Naive thymus-derived CD8-positive, alpha-beta T cell (primary cell): ENCODE data around the gene TBATA. TPM values are rescaled to one million over a fixed set of nuclear protein-coding genes. Genes with fewer than 3 reads are reported as not detected.

ENCODE experiments used
- ATAC-seq, 2 donors: fragments of 150-1000 bp; cut with Tn5 transposase in 1 of 2; sonication (Bioruptor Pico), chemical (Tn5 transposase) in 1 of 2; 1 replicate in 1 of 2; 2 replicates in 1 of 2; pipeline ENCODE4 v1.10.0; 2021; ENCODE audit warnings: mild to moderate bottlenecking in 2 of 2, moderate library complexity in 2 of 2
- POLR2A ChIA-PET: fragments of 350-600 bp; sonication (Branson Sonifier 250); formaldehyde crosslinking; loops from one replicate; lab custom pipeline; 2021; ENCODE audit warnings: antibody characterized with exemption; lab: Charles Lee
- DNase-seq, 10 donors: peaks; one replicate each; pipeline versions ENCODE4 v3.0.0 to v3.0.0-alpha.2; 2020 to 2022
- H3K27ac Mint-ChIP-seq, 10 donors: one replicate each; pipeline ENCODE4 v1.8.0; 2020 to 2022; ENCODE audit warnings: mild to moderate bottlenecking in 10 of 10, mixed read lengths in 10 of 10, moderate library complexity in 4 of 10, inconsistent platforms in 1 of 10
- H3K27me3 Mint-ChIP-seq, 5 donors: one replicate each; pipeline ENCODE4 v1.8.0; 2021 to 2022; ENCODE audit warnings: mixed read lengths in 5 of 5
- H3K36me3 Mint-ChIP-seq, 3 donors: one replicate each; pipeline ENCODE4 v1.8.0; 2020 to 2022; ENCODE audit warnings: mixed read lengths in 3 of 3, mild to moderate bottlenecking in 2 of 3, inconsistent platforms in 1 of 3
- H3K4me1 Mint-ChIP-seq, 4 donors: one replicate each; pipeline ENCODE4 v1.8.0; 2021 to 2022; ENCODE audit warnings: mixed read lengths in 4 of 4
- H3K4me3 Mint-ChIP-seq, 10 donors: one replicate each; pipeline ENCODE4 v1.8.0; 2020 to 2022; ENCODE audit warnings: mild to moderate bottlenecking in 10 of 10, mixed read lengths in 10 of 10, moderate library complexity in 6 of 10, inconsistent platforms in 1 of 10
- H3K9me3 Mint-ChIP-seq, 9 donors: one replicate each; pipeline ENCODE4 v1.8.0; 2020 to 2022; ENCODE audit warnings: mixed read lengths in 9 of 9, mild to moderate bottlenecking in 3 of 9, inconsistent platforms in 1 of 9, moderate library complexity in 1 of 9
- polyA plus RNA-seq, 3 donors: library from polyadenylated mRNA; unstranded; fragments of 300-500 nt; fragmentation: Illumina TruSeq; gene quantifications; one replicate each; pipeline ENCODE4 v1.2.3, GENCODE V29; 2021
- total RNA-seq, 8 experiments: library from RNA in 2 of 8; stranded (reverse) in 2 of 8; gene quantifications; one replicate each; pipeline ENCODE4 v1.2.3 and lab custom pipeline; 2021 to 2026

The TBATA gene
- total and polyA plus RNA-seq, 5 experiments from 2014 or later, result not detected

DNA sequence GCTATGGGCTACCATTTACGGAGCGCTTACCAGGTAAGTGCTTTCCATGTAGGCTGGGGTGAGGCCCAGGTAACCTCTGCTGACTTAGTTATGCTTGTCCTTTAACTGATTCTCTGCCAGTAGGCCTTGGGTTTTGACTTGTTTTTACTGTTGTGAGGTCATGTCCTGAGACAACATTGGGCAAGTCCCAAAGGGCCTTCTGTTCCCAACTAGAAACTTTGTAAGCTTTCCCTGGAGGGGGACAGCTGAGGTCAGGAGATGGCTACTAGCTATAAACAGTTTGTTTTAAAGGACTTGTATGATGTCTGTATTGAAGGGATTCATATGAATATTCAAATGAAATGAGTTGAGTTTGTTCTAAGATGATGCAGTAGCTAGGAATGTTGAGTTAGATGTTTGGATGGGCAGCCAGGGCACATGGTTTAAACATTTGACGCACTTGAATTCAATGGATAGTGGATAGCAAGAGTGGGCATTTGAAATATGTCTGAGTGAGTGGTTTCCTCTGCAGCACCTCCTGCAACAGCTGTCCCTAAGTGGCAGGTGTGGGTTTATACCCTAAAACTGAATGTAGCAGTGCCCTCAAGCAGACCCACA lies 20.5 kb upstream of the TBATA start:
- DNase-seq (no peak), ATAC-seq (no peak)
- POLR2A ChIA-PET, result no interaction called here
- Mint-ChIP-seq H3K27ac (no peak overlapping the region), H3K27me3 (peaks cover 2 to 34% (median 10%) of the 10 kb centered on the region in 5 donors), H3K4me1 (peaks cover 0 to 9% (median 2%) of the 10 kb centered on the region in 4 donors), H3K4me3 (no peak overlapping the region), H3K36me3 (no peaks in the 10 kb centered on the region), H3K9me3 (no peaks in the 10 kb centered on the region)

DNA sequence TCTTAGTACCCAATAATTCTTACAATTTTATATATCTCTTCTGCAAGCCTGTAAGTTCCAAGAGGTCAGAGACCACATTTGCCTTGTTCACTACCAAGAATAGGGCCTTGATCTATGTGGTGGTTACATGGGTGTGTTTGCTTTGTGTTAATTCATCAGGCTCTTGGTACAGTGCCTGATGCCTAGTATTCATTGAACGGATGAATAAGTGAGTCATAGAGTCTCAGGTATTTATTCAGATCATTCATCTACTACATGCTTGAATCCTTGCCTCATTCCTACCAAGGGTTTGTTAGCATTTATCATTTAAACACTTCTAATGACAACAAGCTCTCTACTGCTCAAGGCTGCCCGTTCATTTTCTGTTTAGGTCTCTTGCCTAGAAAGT lies 19.2 kb upstream of the TBATA start:
- Mint-ChIP-seq H3K4me3 (no peak overlapping the region), H3K27me3 (peaks cover 4 to 40% (median 13%) of the 10 kb centered on the region in 5 donors), H3K27ac (no peak overlapping the region), H3K36me3 (no peaks in the 10 kb centered on the region), H3K4me1 (peaks cover 0 to 9% (median 2%) of the 10 kb centered on the region in 4 donors), H3K9me3 (no peaks in the 10 kb centered on the region)
- ATAC-seq, result no peak
- DNase-seq, result no peak
- POLR2A ChIA-PET, result no interaction called here

GRCh38 chr10:70803775-70804420 lies 18.7 kb upstream of the TBATA start:
- Mint-ChIP-seq H3K9me3 (no peaks in the 10 kb centered on the region), H3K27ac (no peak overlapping the region)
- POLR2A ChIA-PET, result no interaction called here

GRCh38 chr10:70801854-70802253 lies 16.7 kb upstream of the TBATA start:
- Mint-ChIP-seq H3K27me3 (peaks cover 3 to 54% (median 24%) of the 10 kb centered on the region in 5 donors), H3K36me3 (peaks cover 0 to 2% (median 0%) of the 10 kb centered on the region in 3 donors), H3K27ac (no peak overlapping the region), H3K4me1 (peaks cover 0 to 2% (median 0%) of the 10 kb centered on the region in 4 donors), H3K9me3 (peaks cover 0 to 2% (median 2%) of the 10 kb centered on the region in 9 donors), H3K4me3 (no peak overlapping the region)
- ATAC-seq, result no peak
- POLR2A ChIA-PET, result no interaction called here
- DNase-seq, result no peak

More at GRCh38 chr10:70803775-70804420, 18.7 kb upstream of the TBATA start:
- no peak overlapping the region for H3K4me3 Mint-ChIP-seq
- ATAC-seq (no peak), DNase-seq (no peak)
- peaks cover 0 to 9% (median 2%) of the 10 kb centered on the region in 4 donors for H3K4me1 Mint-ChIP-seq
- H3K36me3 Mint-ChIP-seq, result no peaks in the 10 kb centered on the region
- H3K27me3 Mint-ChIP-seq, result peaks cover 6 to 46% (median 18%) of the 10 kb centered on the region in 5 donors

DNA sequence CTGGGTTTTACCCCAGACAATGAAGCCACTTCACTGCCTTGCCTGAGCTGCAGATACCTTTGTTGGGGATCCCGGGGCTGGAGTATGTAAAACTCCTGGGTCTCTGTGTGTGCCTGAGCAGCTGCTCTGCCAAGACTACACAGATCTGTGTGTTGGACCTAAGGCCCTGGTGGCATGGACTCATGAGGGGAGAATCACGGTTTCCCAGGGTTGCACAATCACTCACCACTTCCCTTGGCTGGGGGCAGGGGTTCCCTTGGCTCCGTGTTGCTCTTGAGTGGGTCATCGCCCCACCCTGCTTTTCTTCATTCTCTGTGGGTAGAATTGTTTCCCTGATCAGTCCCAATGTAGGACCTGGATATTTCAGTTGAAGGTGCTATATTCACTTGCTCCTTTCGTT lies 13.9 kb upstream of the TBATA start:
- Mint-ChIP-seq H3K27me3 (peaks cover 3 to 39% (median 24%) of the 10 kb centered on the region in 5 donors), H3K36me3 (peaks cover 0 to 7% (median 4%) of the 10 kb centered on the region in 3 donors), H3K27ac (no peak overlapping the region), H3K4me1 (no peaks in the 10 kb centered on the region), H3K4me3 (no peak overlapping the region), H3K9me3 (peaks cover 0 to 7% (median 4%) of the 10 kb centered on the region in 9 donors)
- no peak for DNase-seq
- POLR2A ChIA-PET, result no interaction called here
- ATAC-seq, result no peak

DNA sequence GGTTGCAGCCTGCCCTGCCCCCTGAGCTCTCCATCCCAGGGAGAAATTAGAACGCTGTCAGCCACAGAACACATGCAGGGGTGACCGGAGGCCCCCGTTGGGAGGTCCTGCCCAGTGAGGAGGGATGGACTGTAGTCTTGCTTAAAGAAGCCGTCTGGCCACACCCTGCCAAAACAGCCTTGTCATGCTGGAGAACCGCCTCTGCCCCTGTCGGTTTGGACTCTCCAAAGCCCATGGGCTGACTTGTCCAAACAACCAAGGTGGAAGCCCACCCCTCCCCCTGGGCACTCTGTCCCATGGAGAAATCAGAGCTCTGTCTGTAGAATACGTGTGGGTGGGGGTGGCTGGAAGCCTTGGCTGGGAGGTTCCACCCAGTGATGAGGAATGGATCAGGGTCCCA lies 12.7 kb upstream of the TBATA start:
- H3K9me3 Mint-ChIP-seq, result peaks cover 0 to 7% (median 4%) of the 10 kb centered on the region in 9 donors
- DNase-seq (no peak), ATAC-seq (no peak)
- POLR2A ChIA-PET, result no interaction called here
- no peak overlapping the region for H3K4me3 Mint-ChIP-seq
- peaks cover 0 to 7% (median 4%) of the 10 kb centered on the region in 3 donors for H3K36me3 Mint-ChIP-seq
- H3K27me3 Mint-ChIP-seq, result peaks cover 3 to 34% (median 20%) of the 10 kb centered on the region in 5 donors
- no peak overlapping the region for H3K27ac Mint-ChIP-seq
- H3K4me1 Mint-ChIP-seq, result no peaks in the 10 kb centered on the region

GRCh38 chr10:70795613-70796012 lies 10.4 kb upstream of the TBATA start:
- H3K36me3 Mint-ChIP-seq, result peaks cover 0 to 7% (median 4%) of the 10 kb centered on the region in 3 donors
- no peak for DNase-seq
- no peak overlapping the region for H3K4me3 Mint-ChIP-seq
- POLR2A ChIA-PET, result no interaction called here
- peaks cover 0 to 7% (median 4%) of the 10 kb centered on the region in 9 donors for H3K9me3 Mint-ChIP-seq
- H3K27me3 Mint-ChIP-seq, result peaks cover 3 to 45% (median 13%) of the 10 kb centered on the region in 5 donors
- no peak overlapping the region for H3K27ac Mint-ChIP-seq
- ATAC-seq, result no peak
- peaks cover 8 to 17% (median 15%) of the 10 kb centered on the region in 4 donors for H3K4me1 Mint-ChIP-seq

DNA sequence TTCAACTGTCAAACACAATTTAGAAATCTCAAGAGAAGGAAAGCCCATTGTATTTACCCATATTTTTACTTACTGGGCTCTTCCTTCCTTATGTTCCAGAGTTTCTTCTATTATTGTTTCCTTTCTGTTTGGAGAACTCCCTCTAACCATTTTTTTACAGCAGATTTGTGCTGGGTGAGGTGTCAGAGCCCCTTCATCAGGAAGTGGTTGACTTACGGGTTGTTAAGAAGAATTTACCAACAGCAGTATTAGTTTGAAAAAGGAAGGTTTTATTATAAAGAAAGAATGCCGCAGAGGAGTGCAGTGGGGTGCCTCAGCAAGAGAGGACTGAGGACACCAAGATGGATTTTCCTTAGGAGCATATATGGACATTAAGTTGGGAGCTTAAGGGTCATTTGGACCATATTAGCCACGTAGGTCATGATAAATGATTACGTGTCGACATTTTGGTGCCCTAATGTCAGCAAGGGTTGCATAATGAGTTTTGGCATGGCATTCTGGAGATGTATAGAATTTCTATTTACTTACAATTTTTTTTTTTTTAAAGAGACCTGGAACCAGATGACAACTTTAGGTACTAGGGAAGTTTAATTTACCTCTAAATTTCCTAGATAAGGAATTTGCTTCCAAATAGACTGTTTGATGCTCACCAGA lies 6.3 kb upstream of the TBATA start:
- ATAC-seq, result no peak
- POLR2A ChIA-PET, result no interaction called here
- Mint-ChIP-seq H3K36me3 (peaks cover 0 to 2% (median under 1%) of the 10 kb centered on the region in 3 donors), H3K4me1 (peaks cover 12 to 28% (median 27%) of the 10 kb centered on the region in 4 donors), H3K27ac (no peak overlapping the region), H3K9me3 (peaks cover 0 to 2% (median 0%) of the 10 kb centered on the region in 9 donors), H3K27me3 (peaks cover 0 to 14% (median under 1%) of the 10 kb centered on the region in 5 donors), H3K4me3 (no peak overlapping the region)
- DNase-seq, result no peak

DNA sequence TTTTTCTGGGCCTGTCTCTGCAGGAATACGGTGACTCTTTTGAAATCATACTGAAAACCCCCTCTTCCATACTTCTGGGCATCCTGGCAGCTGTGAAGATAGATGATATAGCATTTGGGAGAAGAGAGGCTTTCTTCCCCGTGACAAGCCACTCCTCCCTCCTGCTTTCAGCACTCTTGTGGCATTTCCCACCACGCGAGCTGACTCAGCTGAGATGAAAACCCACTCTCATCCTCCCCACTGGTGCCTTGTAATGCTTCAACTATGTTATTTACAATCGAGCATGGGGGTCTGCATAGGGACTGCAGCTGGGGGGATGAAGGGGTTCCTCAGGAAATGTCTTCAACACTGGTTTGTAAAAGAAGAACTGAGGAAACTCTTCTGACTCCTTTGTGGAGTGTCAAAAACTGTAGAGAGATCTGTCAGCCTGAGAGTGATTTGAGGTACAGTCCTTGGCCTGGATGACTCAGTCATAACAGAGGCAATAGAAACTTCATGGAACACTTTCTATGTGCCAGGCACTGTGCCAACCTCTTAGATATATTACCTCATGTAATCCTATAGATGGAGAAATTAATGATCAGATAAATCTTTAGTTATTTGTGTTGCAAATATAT lies 1.7 kb upstream of the TBATA start:
- peaks cover 12 to 34% (median 29%) of the 10 kb centered on the region in 4 donors for H3K4me1 Mint-ChIP-seq
- no peak for ATAC-seq
- no peak overlapping the region for H3K4me3 Mint-ChIP-seq

DNA sequence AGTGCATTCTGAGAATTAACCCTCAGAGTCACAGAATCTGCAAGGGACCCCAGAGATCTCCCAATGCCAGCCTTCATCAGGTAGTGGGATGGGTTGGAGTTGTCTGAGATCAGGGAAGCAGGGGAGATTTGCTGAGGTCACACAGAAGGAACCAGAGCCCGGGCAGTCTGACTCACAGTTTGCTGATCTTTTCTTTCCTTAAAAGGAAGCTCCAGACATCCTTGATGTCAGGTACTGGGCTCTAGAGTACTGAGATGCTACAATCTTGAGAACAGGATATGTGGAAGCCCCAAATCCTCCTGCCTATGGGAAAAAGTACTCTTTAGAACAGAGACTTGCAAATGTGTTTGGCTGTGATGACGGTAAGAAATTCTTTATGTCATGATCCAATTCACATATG lies 706 bp downstream of the TBATA start:
- no peaks in the 10 kb centered on the region for H3K9me3 Mint-ChIP-seq
- H3K4me1 Mint-ChIP-seq, result peaks cover 2 to 17% (median 12%) of the 10 kb centered on the region in 4 donors
- H3K27me3 Mint-ChIP-seq, result peaks cover 0 to 11% (median 0%) of the 10 kb centered on the region in 5 donors
- no peak overlapping the region for H3K27ac Mint-ChIP-seq
- DNase-seq (no peak), ATAC-seq (no peak)
- POLR2A ChIA-PET, result no interaction called here
- no peak overlapping the region for H3K4me3 Mint-ChIP-seq
- H3K36me3 Mint-ChIP-seq, result no peaks in the 10 kb centered on the region

More for the DNA sequence above, 1.7 kb upstream of the TBATA start:
- no peaks in the 10 kb centered on the region for H3K36me3 Mint-ChIP-seq
- DNase-seq, result no peak
- peaks cover 0 to 6% (median 0%) of the 10 kb centered on the region in 5 donors for H3K27me3 Mint-ChIP-seq
- no peaks in the 10 kb centered on the region for H3K9me3 Mint-ChIP-seq
- H3K27ac Mint-ChIP-seq, result peak overlapping the region in 1 of 10 donors; percentile 10
- POLR2A ChIA-PET, result no interaction called here

GRCh38 chr10:70784016-70784415 lies 1.2 kb downstream of the TBATA start:
- Mint-ChIP-seq H3K4me1 (peaks cover 2 to 17% (median 12%) of the 10 kb centered on the region in 4 donors), H3K27ac (no peak overlapping the region), H3K4me3 (no peak overlapping the region), H3K9me3 (no peaks in the 10 kb centered on the region), H3K27me3 (peaks cover 0 to 11% (median 0%) of the 10 kb centered on the region in 5 donors), H3K36me3 (no peaks in the 10 kb centered on the region)
- ATAC-seq, result no peak
- DNase-seq, result no peak
- POLR2A ChIA-PET, result no interaction called here

DNA sequence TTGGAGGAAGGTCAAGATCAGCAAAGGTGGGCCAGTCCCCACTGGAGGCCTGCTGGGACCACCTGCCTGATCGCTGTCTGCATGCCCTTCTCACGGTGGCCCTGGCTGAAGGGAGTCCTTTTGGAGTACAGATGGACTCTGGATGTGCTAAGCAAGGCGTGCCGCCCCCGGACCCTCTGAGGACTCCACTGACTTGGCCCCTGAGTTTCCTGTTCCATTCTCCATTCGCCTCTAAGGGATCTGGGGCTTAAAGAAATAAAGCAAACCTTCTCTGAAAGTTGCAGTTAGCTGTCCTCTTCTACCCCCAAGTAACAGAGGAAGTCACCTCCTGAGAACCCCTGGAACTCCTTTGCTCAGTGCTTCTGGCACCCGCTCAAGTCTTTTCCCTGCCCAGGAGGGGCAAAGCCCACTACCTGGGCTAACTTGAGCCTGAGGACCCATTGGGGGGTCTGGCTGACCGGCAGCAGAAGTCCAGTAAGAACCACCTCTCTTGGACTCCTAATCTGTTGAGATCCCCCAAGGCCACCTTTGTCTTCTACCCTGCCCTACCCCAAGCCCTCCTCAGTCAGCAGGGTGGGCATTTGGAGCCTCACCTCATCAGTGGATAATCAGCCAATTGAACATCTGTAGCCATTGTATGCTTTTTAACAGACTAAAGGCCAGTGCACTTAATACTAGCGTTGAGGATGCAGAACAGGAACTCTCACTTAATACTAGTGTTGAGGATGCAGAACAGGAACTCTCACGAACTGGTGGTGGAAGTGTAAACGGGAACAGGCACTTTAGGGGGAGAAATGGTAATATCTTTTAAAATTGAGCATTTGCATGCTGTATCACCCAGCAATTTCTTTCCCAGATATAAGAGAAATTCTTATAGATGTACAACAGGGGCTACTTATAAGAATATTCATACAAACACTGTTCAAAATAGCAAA lies 2.2 kb downstream of the TBATA start:
- DNase-seq (no peak), ATAC-seq (no peak)
- Mint-ChIP-seq H3K27ac (no peak overlapping the region), H3K9me3 (no peaks in the 10 kb centered on the region), H3K4me3 (no peak overlapping the region), H3K36me3 (no peaks in the 10 kb centered on the region), H3K27me3 (peaks cover 0 to 11% (median 0%) of the 10 kb centered on the region in 5 donors), H3K4me1 (peaks cover 2 to 17% (median 12%) of the 10 kb centered on the region in 4 donors)
- POLR2A ChIA-PET, result no interaction called here
